Head of caudate nucleus (tissue), 42 donors: ENCODE results near the gene C15orf62.

Source experiments
- DNase-seq, 42 donors: peaks; one replicate each; pipeline versions ENCODE4 v3.0.0 to v3.0.0-alpha.2; 2020 to 2021; ENCODE audit warnings: mixed read lengths in 7 of 42
- intact Hi-C: fragments of 100-400 bp; cut with DNase I; formaldehyde crosslinking; loops from one replicate; pipeline ENCODE4 v1.15.0; 2022

Gene C15orf62

GRCh38 chr15:40754574-40754882 is 15.3 kb upstream of the C15orf62 start:
- DNase-seq: peak in 6 of 42 donors; percentile 8 to 53 (median 34)
- intact Hi-C loops: loop anchor here (10.0 kb wide), 2 partner anchors 140 to 190 kb away; partner anchors contain the start of genes CCDC32, RPUSD2 and VPS18

DNA sequence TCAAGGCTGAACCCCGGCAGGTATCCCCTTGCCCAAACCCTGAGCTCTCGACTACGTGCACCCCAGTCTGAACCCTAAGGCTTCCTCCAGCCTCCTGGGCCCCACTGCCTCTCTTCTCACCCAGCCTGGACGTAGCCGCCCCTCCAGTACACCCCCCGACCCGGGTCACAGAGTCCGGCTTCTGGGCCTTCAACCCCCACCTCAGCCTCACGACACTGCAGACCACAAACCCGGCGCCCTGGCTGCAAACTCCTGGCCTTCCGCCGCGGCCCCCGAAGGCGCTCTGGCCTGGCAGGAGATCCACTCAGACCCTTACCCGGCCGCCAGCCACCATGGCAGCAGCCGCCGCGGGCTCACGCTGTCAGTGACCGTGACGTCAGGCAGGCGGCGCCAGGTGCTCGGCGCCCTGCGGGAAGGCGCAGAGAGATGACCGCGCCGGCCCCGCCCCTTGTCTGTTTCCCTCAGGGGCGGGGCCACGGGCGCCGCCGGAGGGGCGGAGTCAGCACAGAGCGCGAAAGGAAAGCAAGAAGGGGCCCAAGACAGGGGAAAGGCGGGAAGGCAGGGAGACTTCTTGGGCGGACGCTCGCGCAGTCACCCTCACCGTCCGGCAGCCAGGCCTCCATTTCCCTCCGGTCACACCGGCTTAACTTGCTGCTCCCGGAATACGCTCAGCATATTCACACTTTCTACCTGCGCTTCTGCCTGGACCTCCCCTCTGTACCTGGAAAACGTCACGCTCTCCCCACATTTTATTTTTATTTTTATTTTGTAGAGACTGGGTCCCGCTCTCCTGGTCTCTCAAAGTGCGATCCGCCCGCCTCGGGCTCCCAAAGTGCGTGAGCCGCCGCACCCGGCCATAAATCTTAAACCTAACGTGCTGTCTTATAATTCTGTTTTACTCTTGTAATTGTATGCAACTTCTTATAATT is 14.6 kb upstream of the C15orf62 start, which contains the start of gene RMDN3:
RMDN3 (minus strand) TSS at position 372 of the 929 bp plus-strand sequence. CDS start 471 bp downstream, outside the sequence.
- DNase-seq: peak; percentile 67 to 97 (median 93)
- intact Hi-C loops: loop anchor here (1.0 to 10.0 kb wide), 3 partner anchors 52 to 190 kb away; partner anchors contain the start of genes CCDC32, DNAJC17, RPUSD2 and VPS18

DNA sequence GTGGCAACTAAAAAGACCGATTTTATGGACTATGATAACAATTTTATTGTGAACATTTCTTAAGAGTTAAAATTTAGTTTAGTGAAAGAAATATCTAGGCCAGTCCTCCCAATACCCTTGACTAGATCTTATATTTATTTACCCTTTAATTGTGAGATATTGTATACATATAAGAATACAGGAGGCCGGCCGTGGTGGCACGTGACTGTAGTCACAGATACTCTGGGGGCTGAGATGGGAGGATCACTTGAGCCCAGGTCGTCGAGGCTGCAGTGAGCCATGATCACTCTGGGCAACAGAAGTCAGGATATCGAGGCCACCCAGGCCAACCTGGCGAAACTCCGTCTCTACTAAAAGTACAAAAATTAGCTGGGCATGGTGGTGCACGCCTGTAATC is 14.0 kb upstream of the C15orf62 start:
- intact Hi-C loops: loop anchor here (1.0 to 10.0 kb wide), 3 partner anchors 51 to 191 kb away; partner anchors contain the start of genes CCDC32, DNAJC17, RPUSD2 and VPS18
- no peak for DNase-seq

GRCh38 chr15:40756938-40757337 is 12.8 kb upstream of the C15orf62 start:
- intact Hi-C loops: loop anchor here (10.0 kb wide), 2 partner anchors 138 to 192 kb away; partner anchors contain the start of genes CCDC32, RPUSD2 and VPS18
- no peak for DNase-seq

DNA sequence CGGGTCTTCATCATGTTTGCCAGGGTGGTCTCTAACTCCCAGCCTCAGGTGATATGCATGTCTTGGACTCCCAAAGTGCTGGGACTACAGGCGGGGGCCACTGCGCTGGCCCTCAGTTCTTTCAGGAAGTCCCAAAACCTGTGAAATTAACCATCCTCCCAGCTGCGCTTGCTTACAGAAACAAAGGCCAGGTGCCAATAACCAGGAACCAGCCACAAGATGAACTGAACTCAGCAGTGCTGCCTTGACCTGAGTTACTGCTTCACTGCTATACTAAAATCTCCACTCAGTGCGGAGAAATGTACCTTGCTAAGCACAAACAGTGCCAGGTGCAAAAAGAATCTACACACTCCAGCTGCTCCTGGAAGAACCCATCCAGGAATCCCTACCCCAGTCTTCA is 9.8 kb upstream of the C15orf62 start:
- DNase-seq: no peak
- intact Hi-C loops: loop anchor here (10.0 kb wide), 2 partner anchors 135 to 195 kb away; partner anchors contain the start of genes CCDC32, RPUSD2 and VPS18

GRCh38 chr15:40762919-40763800 is 6.6 kb upstream of the C15orf62 start:
- peak in 26 of 42 donors; percentile 25 to 72 (median 48) for DNase-seq
- intact Hi-C loops: no loop called here

DNA sequence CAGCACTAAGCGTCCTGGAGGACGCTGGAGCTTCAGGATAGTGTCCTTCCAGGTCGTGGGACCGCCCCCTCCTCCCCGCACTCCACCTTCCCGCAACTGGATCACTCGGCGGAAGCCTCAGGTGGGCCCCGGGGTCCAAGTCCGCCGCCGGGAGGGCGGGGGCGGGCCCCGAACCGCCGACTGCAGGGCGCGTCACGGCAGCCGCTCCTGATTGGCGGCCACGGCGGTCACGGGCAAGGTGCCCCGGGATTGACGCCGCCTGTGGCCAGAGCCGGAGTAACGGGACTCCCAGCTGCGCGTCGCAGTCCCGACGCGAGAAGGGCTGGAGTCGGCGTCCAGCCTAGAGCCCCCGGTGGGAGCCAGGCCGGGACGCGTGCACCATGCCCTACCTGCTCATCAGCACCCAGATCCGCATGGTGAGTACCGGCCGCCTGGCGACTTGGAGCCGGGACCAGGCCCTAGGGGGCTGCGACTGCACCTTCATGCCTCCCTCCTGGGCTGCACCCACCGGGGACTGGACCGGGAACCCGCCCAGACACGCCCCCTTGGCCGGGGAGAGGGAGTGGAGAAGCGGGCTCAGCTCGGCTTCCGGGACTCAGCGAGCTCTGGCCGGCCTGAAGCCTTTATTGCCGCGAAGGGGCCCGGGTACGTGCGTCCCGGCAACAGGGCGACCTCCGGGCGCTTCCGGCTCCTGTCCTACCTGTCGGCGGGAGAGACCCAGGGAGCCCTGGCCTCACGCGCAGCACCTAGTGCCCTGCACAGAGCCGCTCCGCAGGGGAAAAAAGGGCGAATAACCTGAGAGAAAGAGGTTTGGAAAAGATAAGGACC is 5.8 kb upstream of the C15orf62 start, which contains the start of gene GCHFR:
GCHFR (plus strand) TSS at position 268 of the 828 bp plus-strand sequence; CDS start at position 381, 113 bp downstream.
- peak in 39 of 42 donors; percentile 24 to 80 (median 59) for DNase-seq
- intact Hi-C loops: no loop called here

DNA sequence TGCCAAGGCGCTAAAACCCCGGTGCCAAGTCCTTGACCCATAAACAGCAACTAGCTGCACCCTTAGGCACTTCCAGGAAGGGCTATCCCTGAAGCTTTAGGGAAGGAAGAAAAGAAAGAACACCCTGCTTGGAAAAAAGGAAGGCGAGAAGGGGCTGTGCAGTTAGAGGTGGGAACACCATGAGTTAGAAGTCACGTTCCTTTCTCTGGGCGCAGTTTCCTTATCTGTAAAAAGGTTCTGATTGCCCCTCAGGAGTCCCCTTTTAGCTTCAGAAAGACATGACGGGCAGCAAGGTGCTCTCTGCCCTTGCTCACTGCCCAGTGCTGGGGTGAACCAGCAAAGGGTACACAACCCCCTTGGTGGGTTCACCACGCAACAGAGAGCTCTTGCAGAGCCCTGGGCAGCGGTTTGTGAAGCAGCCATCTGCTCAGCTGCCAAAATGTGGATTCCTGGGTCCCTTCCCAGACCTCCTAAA is 5.1 kb upstream of the C15orf62 start:
- no peak for DNase-seq
- intact Hi-C loops: no loop called here

- peak in 1 of 42 donors; percentile 12 for DNase-seq
- intact Hi-C loops: no loop called here
Observed at GRCh38 chr15:40766194-40766815, 3.5 kb upstream of the C15orf62 start.

DNA sequence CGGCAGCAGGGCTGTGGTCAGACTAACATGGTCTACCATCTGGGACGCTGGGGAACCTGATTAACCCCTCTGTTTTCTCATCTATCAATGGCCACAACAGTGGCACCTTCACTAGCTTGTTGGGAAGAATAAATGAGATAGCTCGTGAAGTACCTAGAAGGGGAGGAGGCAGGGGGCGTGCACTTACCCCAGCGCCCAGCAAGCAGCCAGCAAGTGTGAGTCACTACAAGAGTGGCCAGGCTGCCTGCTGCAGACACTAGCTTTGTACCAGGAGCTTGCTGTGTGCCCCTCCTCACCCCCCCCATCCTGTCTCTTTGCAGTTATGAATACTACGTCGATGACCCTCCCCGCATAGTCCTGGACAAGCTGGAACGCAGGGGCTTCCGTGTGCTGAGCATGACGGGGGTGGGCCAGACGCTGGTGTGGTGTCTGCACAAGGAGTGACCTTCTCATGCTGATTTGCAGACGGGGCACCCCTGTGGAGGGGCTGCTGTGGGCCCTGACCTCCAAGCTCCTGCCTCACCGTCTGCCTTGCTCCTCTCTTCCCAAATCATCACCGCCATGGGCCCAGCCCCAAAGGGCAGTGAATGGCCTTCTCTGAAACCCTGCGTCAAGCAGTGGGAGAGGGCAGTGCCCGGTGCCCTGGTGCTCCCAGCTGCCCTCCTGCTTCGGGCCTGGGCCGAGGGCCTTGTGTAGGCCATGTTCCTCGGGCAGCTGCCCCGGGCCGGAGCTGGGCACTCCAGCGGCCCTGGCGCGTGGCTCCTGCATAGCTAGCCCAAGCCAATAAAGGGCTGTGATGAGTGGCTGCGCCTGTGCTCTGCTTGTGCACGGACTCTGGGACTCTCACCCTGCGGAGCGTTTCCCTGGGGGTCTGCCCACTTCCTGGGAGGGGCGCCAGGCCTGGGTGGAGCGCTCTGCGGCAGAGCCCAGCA is 2.6 kb upstream of the C15orf62 start:
- DNase-seq: no peak
- intact Hi-C loops: no loop called here

DNA sequence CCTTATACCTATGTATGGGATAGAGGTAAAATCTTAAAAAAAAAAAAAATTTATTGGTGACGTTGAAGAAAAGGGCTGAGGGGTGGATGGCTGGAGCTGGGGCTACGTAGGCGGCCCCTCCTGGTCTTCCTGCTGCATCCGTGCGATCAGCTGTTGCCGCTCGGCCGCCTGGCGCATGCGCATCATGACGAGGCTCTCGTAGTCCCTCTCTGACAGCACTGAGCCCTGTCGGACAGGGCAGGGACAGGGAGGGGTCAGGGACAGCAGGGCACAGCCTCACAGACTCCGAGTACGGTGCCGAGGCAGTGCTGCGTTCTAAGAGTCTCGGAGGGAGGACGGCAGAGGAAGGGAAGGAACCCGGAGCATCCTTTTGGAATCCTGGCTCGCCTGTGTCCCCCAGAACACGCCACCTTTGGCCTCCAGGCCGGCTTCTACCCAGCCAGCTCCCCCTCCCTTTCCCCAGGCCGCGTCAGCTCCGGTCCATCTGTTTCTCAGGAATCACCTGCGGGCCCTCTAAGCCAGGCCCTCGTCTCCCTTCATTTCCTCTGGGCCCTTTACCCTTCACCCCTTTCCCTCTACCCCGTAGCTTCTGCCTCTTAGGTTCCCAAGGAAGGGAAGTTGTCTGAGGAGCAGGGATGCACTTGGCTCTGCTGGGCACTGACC is 1.8 kb upstream of the C15orf62 start:
- no peak for DNase-seq
- intact Hi-C loops: no loop called here

DNA sequence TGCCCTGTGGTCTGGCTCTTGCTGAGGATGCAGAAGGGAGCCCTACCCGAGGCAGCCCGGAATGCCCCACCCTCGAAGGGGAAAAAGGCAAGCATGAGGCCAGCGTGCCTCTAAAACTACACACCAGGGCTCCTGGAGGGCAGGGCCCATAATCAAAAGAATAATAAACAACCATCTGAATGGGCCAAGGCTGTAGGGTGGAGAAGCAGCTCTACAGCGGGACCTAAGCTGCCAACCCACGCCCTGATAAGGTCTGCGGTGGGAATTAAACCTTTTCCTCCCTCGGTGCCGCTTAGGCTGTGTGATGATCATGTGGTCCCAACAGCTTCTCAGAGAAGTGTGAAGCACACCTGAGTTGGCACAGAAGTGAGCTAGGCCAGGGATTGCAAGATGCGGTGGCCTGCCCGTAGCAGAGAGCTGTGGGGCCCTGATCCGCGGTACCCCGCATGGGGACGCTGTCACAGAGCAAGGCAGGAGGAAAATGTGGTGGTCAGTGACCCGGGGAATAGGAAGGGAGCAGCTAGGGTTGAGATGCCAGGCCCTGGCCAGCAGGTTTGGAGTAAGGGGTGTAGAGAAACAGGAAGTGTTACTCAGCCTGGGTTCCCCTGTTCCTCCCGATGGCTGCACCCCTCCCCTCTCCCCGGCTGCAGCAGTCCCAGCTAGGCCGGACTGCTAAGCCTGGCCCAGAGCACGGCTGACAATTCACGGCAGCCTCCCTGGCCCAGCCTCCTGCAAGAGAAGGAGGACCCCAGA is 1.1 kb upstream of the C15orf62 start:
- no peak for DNase-seq
- intact Hi-C loops: no loop called here

GRCh38 chr15:40770147-40770721 is 454 bp downstream of the C15orf62 start:
- intact Hi-C loops: no loop called here
- no peak for DNase-seq

DNA sequence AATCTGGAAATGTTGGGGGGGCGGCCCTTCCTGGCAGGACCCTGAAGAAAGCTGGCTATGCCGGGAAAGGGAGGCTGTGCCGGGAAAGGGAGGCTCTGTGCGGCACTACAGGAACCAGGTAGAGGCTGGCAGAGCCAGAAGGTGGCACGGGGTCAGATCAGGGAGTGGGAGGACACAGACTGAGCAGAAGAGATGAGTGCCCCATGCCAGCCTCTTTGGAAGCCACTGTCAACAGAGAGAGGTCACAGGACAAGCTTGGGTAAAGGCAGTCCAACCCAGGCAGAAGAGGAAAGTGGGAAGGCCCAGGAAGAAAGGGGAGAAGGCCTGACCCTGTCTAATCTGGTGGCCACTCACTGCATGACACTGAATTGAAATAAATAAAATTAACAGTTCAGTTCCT is 1.5 kb downstream of the C15orf62 start:
- DNase-seq: peak in 1 of 42 donors; percentile 6
- intact Hi-C loops: no loop called here

GRCh38 chr15:40772014-40772413 is 2.2 kb downstream of the C15orf62 start:
- intact Hi-C loops: no loop called here
- DNase-seq: peak in 2 of 42 donors; percentile 23 to 30
